Activated CD4-positive, alpha-beta memory T cell treated with anti-CD3 and anti-CD28 coated beads, Interleukin-2, amount 10 ng/mL, durations not matched to agents 7 days and 5 days (primary cell): Measurements from ENCODE around the gene UGT2B10. TPM values are rescaled to one million over a fixed set of nuclear protein-coding genes. Genes with fewer than 3 reads are reported as not detected.

Experiments
- CTCF ChIA-PET: fragments of 350-600 bp; sonication (Branson Sonifier 250); formaldehyde crosslinking; loops from one replicate; lab custom pipeline; 2021; ENCODE audit warnings: antibody characterized with exemption, inconsistent platforms; lab: Charles Lee
- POLR2A ChIA-PET: fragments of 350-600 bp; sonication (Branson Sonifier 250); formaldehyde crosslinking; loops from one replicate; lab custom pipeline; 2021; ENCODE audit warnings: antibody characterized with exemption; lab: Charles Lee
- DNase-seq: peaks from one replicate; pipeline ENCODE4 v3.0.0-alpha.2; 2020
- H3K27ac Mint-ChIP-seq: one replicate; pipeline ENCODE4 v1.8.0; 2021; ENCODE audit warnings: mild to moderate bottlenecking, mixed read lengths
- H3K27me3 Mint-ChIP-seq: one replicate; pipeline ENCODE4 v1.8.0; 2021; ENCODE audit warnings: mixed read lengths
- H3K36me3 Mint-ChIP-seq: one replicate; pipeline ENCODE4 v1.8.0; 2021; ENCODE audit warnings: low read depth, mixed read lengths
- H3K4me1 Mint-ChIP-seq: one replicate; pipeline ENCODE4 v1.8.0; 2021; ENCODE audit warnings: mixed read lengths
- H3K4me3 Mint-ChIP-seq: one replicate; pipeline ENCODE4 v1.8.0; 2021; ENCODE audit warnings: mild to moderate bottlenecking, mixed read lengths
- H3K9me3 Mint-ChIP-seq: one replicate; pipeline ENCODE4 v1.8.0; 2021; ENCODE audit warnings: mixed read lengths
- total RNA-seq, 2 experiments: library from RNA; stranded (reverse); gene quantifications; one replicate each; pipeline ENCODE4 v1.2.3, GENCODE V29; 2021

The UGT2B10 gene
- total RNA-seq, 2 experiments from 2014 or later, result not detected

DNA sequence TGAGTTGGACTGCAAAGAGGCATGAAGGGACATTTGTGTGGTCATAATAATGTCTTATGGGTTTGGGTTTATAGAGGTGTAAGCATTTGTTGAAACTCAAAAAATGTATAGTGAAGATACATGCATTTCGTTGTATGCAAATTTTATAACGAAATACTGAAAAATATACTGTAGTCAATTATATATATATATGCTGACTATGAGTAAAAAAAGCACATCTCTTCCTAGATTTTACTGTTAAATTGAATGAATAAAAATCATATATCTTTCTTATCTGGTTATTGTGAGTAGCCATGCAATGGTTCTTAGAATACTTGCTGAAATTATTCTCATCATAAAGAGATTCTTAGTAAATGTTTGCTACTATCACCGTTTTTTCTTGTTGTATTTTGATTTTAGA, 34.5 kb downstream of the UGT2B10 start:
- no peaks in the 10 kb centered on the region for H3K36me3 Mint-ChIP-seq
- ChIA-PET POLR2A (no interaction called here), CTCF (no interaction called here)
- no peak for DNase-seq
- H3K4me1 Mint-ChIP-seq, result no peaks in the 10 kb centered on the region
- H3K9me3 Mint-ChIP-seq, result peaks cover 11% of the 10 kb centered on the region
- no peak overlapping the region for H3K27ac Mint-ChIP-seq
- peaks cover 1% of the 10 kb centered on the region for H3K27me3 Mint-ChIP-seq
- H3K4me3 Mint-ChIP-seq, result no peak overlapping the region

DNA sequence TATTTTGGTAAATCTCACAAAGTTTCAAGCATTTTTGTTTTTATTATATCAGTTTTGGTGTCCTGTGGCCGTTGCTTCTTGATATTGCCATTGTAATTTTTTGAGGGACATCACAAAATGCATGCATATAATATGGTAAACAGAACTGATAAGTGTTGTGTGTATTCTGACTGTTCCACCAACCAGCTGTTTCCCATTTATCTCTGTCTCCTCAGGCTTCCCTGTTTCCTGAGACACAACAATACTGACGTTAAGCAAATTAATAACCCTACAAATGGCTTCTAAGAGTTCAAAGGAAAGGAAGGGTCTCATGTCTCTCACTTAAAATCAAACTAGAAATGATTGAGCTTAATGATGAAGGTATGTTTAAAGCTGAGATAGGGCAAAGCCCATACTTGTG, 40.0 kb downstream of the UGT2B10 start:
- DNase-seq, result no peak
- Mint-ChIP-seq H3K36me3 (no peaks in the 10 kb centered on the region), H3K4me3 (no peak overlapping the region), H3K27me3 (peaks cover 1% of the 10 kb centered on the region), H3K4me1 (no peaks in the 10 kb centered on the region), H3K27ac (no peak overlapping the region), H3K9me3 (peaks cover 2% of the 10 kb centered on the region)
- ChIA-PET POLR2A (no interaction called here), CTCF (no interaction called here)

DNA sequence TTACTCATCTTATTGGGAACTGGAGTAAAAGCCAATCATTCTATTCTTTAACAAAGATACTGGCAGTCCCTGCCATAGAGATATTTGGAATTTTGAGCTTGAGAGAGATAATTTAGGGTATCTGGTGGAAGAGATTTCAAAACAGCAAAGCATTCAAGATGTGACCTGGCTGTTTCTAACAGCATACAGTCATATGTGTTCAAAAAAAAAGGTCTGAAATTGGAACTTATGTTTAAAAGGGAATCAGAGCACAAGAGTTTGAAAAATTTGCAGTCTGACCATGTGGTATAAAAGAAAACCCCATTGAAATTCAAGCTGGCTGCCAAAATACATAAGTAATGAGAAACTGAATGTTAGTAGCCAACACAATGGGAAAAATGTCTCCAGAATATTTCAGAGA, 42.2 kb downstream of the UGT2B10 start:
- ChIA-PET POLR2A (no interaction called here), CTCF (no interaction called here)
- DNase-seq, result no peak
- Mint-ChIP-seq H3K27me3 (peaks cover 1% of the 10 kb centered on the region), H3K4me3 (no peak overlapping the region), H3K9me3 (peaks cover 2% of the 10 kb centered on the region), H3K36me3 (no peaks in the 10 kb centered on the region), H3K4me1 (no peaks in the 10 kb centered on the region), H3K27ac (no peak overlapping the region)

DNA sequence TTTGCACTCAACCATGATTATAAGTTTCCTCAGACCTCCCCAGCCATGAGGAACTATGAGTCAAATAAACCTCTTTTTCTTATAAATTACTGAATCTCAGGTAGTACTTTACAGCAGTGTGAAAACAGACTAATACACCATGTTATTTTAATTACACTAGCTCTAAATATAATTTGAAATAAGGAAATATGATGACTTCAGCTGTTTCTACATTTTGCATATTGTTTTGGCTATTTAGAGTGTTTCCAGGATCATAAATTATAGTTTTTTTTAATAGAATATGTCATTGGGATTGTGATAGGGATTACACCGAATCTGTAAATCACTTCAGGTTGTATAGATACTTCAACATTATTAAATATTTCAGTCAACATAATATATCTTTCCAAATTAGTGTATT, 43.9 kb downstream of the UGT2B10 start:
- no peaks in the 10 kb centered on the region for H3K4me1 Mint-ChIP-seq
- CTCF ChIA-PET, result no interaction called here
- no peaks in the 10 kb centered on the region for H3K36me3 Mint-ChIP-seq
- no peak overlapping the region for H3K27ac Mint-ChIP-seq
- DNase-seq, result no peak
- peaks cover 2% of the 10 kb centered on the region for H3K9me3 Mint-ChIP-seq
- POLR2A ChIA-PET, result no interaction called here
- H3K27me3 Mint-ChIP-seq, result no peaks in the 10 kb centered on the region
- H3K4me3 Mint-ChIP-seq, result no peak overlapping the region

DNA sequence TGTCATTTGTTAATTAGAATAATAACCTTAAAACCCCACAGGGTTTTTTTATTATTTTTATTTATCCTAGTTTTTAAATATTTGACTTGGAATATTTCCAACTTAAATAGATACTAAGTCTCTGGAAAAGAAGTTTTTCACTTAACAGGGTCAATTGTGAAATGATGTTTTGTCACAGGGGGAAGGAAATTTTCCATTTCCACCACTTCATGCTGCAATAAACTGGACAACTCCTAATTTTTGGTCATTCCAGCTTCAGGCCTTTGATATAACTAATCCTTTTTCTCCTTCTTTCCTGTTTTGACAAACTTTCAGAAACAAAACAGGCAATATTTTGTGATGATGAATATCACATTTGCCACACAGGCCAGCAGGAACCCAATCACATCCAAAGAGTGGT, 45.3 kb downstream of the UGT2B10 start:
- H3K4me1 Mint-ChIP-seq, result no peaks in the 10 kb centered on the region
- peaks cover 2% of the 10 kb centered on the region for H3K9me3 Mint-ChIP-seq
- no peak overlapping the region for H3K27ac Mint-ChIP-seq
- POLR2A ChIA-PET, result no interaction called here
- CTCF ChIA-PET, result no interaction called here
- no peaks in the 10 kb centered on the region for H3K27me3 Mint-ChIP-seq
- no peaks in the 10 kb centered on the region for H3K36me3 Mint-ChIP-seq
- no peak for DNase-seq
- H3K4me3 Mint-ChIP-seq, result no peak overlapping the region

DNA sequence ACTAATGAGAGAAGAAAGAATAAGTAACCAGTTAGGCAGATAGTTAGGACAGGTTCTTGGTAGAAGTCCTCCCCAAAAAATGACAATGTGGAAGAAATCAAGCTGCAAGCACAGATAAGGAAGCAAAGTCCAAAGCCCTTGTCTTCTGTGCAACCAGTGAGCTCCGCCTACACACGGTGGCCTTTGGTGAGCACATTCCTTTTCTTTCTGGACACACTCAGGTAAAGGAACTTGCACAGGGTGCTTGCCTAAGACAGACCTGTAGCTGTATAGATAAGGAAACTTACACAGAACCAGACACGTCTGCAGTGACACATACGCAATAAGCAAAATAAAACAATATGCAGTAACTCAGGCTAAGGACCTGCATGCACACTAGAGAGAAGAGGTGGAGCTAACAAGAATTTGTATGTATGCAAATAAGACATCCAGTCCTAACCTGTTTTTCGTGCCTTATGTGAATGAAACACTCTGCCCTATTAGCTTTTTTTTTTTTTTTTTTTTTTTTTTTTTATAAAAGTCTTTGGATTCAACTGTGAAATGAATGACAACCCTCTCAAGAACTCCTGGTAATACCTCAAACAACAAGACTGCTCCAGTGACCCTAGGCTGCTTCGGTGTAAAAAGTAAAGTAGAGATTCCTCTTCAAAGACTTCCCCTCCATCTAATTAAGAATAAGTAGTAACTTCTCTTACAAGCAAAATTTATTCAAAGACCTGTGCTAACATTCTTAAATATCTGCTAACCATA, 48.8 kb downstream of the UGT2B10 start:
- Mint-ChIP-seq H3K4me3 (no peak overlapping the region), H3K9me3 (no peaks in the 10 kb centered on the region), H3K27ac (no peak overlapping the region), H3K4me1 (no peaks in the 10 kb centered on the region), H3K27me3 (no peaks in the 10 kb centered on the region), H3K36me3 (no peaks in the 10 kb centered on the region)
- ChIA-PET CTCF (interaction anchor here (1.3 kb wide), 1 partner anchor 11 kb away, joined by 4 read pairs; no protein-coding TSS in a partner anchor), POLR2A (no interaction called here)
- no peak for DNase-seq

DNA sequence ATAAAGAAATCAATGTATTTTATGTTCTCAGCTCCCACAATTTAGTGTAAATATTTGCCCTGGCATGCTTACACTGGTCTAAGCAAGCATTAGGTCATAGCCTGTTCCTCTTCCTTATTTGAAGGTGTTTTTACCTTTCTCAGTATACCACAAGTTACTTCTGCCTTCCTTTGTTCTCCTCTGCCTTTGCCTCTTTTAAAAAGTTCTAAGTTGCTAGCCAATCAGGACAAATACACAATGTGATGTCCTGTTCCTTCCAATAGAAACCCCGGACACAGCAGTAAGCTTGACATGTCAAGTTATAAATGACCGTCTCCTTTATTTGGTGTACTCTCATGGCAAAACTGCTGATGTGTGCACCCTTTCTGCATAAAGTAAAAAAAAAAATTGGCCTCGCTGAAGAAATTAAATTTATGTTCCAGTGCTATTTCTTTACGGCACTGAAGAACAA, 49.4 kb downstream of the UGT2B10 start:
- Mint-ChIP-seq H3K27ac (no peak overlapping the region), H3K9me3 (no peaks in the 10 kb centered on the region)
- POLR2A ChIA-PET, result no interaction called here

DNA sequence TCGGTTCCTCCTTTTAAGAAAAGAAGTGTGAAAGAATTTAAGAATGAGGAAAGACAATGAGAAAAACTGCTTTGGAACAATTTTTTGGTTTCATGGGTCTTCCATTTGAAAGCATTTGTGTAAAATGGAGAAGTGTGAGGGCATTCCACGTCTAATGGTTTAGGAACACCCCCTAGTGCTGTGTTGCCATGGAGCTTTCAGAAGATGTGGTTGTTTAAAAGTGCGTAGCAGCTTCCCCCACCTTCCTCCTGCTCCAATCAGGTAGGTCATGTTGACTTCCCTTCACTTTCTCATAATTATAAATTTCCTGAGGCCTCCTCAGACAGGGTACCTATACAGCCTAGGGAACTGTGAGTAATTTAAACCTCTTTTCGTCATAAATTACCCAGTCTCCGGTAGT, 50.0 kb downstream of the UGT2B10 start:
- ChIA-PET CTCF (no interaction called here), POLR2A (no interaction called here)
- Mint-ChIP-seq H3K9me3 (no peaks in the 10 kb centered on the region), H3K27me3 (no peaks in the 10 kb centered on the region), H3K36me3 (no peaks in the 10 kb centered on the region), H3K27ac (no peak overlapping the region), H3K4me1 (no peaks in the 10 kb centered on the region), H3K4me3 (no peak overlapping the region)
- DNase-seq, result no peak

More for the DNA sequence above, 49.4 kb downstream of the UGT2B10 start:
- H3K36me3 Mint-ChIP-seq, result no peaks in the 10 kb centered on the region
- CTCF ChIA-PET, result interaction anchor here (1.3 kb wide), 1 partner anchor 10 kb away, joined by 4 read pairs; no protein-coding TSS in a partner anchor
- H3K4me1 Mint-ChIP-seq, result no peaks in the 10 kb centered on the region
- no peaks in the 10 kb centered on the region for H3K27me3 Mint-ChIP-seq
- H3K4me3 Mint-ChIP-seq, result no peak overlapping the region
- no peak for DNase-seq

DNA sequence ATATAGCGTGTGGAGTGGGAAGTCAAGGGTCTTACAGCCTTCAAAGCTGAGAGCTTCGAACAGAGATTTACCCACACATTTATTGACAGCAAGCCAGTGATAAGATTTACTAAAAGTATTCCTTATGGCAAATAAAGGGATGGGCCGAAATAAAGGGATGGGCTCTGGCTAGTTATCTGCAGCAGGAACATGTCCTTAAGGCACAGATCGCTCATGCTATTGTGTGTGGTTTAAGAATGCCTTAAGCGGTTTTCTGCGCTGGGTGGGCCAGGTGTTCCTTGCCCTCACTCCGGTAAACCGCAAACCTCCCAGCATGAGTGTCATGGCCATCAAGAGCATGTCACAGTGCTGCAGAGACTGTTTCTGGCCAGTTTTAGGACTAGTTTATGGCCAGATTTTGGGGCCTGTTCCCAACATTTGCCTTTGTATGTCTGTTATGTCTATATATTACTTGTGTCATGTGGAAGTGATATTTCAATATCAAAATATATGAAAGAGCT, 53.5 kb downstream of the UGT2B10 start:
- Mint-ChIP-seq H3K4me1 (no peaks in the 10 kb centered on the region), H3K4me3 (no peak overlapping the region), H3K27me3 (no peaks in the 10 kb centered on the region), H3K9me3 (no peaks in the 10 kb centered on the region), H3K27ac (no peak overlapping the region), H3K36me3 (no peaks in the 10 kb centered on the region)
- ChIA-PET CTCF (no interaction called here), POLR2A (no interaction called here)
- DNase-seq, result no peak

DNA sequence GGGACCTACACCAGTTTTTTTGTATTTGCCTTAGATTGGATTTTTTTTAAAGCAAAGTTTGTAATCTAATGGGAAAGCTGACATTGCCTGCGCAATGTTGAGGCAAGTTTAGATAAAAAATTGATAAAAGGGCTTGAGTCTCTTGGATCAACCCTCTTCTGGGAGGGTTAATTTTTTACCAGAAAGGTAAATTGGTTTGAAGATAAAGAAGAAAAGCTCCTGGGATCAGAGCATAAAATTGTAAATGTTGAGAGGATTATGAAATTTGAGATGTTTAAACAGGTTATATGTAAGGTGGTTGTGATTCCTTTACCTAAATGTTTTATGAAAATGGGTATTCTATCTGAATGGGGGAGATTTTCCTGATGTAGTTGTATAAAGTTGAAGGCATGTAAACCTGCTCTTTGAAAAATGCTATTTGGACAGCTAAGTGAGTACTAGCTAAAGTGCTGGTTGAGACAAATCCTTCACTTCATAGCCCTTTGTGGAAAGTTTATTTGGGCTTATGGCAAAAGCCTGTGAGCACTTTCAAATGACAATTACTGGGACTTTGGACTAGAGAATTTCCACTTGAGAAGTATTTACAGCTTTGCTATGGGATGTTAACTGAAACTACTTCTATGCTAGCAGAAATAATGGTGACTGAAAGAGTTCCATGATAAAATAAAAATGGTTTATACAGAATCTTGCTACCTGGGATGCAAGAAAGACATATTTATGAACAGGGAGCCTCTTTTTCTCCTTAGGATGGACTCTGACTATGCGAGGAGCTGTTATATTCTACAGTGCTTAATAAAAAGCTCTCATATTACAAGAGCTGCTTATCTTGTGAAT, 56.2 kb downstream of the UGT2B10 start:
- no peaks in the 10 kb centered on the region for H3K4me1 Mint-ChIP-seq
- ChIA-PET POLR2A (no interaction called here), CTCF (no interaction called here)
- H3K36me3 Mint-ChIP-seq, result no peaks in the 10 kb centered on the region
- H3K4me3 Mint-ChIP-seq, result no peak overlapping the region
- H3K27me3 Mint-ChIP-seq, result no peaks in the 10 kb centered on the region
- no peaks in the 10 kb centered on the region for H3K9me3 Mint-ChIP-seq
- DNase-seq, result no peak
- no peak overlapping the region for H3K27ac Mint-ChIP-seq

DNA sequence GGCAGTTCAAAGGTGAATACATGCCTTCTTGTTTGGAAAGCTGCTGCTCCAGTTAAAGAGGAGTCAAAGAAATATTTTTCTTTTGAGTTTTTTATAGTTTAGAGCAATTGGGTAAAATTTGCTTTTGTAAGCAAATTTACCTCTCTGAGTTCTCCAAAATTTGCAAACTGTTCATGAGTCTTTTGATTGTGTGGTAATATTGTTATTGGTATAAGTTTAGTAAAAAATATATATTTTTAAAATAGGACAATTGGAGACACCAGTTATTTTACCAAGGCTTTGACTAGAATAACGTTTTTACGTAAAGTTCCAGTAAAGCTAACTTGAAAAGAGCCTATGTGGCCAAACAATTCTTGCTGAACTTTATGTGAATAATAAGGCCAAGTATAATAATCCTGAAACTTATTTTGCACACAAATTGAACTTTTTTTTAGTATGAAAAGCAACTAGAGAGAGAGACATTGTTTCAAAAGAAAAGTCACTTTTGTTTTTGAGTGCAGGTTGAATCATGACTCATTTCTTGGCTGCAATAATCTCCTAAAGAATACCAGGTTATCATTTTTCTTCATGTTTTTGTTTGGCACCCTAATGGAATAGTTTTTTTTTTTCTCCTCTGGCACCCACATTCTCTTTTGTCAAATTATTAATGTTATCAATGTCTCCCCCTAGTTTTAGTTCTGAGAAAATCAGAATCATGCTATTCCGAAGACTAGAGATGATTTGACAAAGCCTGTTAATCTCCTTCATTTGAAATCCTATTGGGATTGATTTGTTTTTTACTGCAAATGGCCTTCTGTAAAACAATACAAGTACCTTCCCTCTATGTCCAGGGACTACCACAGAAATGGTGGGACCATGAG, 57.1 kb downstream of the UGT2B10 start:
- Mint-ChIP-seq H3K4me3 (no peak overlapping the region), H3K36me3 (no peaks in the 10 kb centered on the region), H3K4me1 (no peaks in the 10 kb centered on the region), H3K27ac (no peak overlapping the region), H3K27me3 (no peaks in the 10 kb centered on the region), H3K9me3 (no peaks in the 10 kb centered on the region)
- ChIA-PET CTCF (no interaction called here), POLR2A (no interaction called here)
- no peak for DNase-seq

DNA sequence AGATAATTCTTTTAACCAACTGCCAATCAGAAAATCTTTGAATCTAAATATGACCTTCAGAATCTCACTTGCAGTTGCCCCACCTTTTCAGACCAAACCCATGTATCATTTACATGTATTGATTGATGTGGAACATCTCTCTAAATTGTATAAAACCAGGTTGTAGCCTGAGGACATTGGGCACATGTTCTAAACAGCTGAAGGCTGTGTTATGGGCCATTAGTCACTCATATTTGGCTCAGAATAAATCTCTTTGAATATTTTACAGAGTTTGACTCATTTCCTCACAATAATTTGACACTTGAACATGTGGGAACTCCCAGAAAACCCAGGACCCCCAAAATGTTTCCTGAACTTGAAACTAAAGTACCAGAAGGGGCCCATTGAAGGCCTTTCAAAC, 58.7 kb downstream of the UGT2B10 start:
- Mint-ChIP-seq H3K27ac (no peak overlapping the region), H3K4me3 (no peak overlapping the region), H3K9me3 (no peaks in the 10 kb centered on the region)

DNA sequence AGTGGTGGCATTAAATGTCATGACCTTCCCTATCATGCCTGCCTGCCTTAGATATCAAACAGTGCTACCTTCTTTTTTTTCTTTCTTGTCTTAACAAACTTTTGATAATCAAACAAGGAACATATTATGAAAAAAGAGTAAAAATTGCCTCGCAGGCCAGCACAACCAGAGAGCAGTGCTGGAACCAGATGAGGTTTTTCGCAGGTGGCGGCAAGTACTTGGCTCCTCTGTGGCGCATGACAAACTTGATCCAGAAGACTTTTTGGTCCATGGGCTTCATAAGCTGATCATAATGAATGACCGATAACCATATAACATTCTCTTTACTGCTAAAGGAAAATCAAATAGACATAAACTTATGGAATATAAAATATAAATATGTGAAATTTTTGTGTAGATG, 61.8 kb downstream of the UGT2B10 start:
- CTCF ChIA-PET, result no interaction called here

More for the DNA sequence above, 58.7 kb downstream of the UGT2B10 start:
- Mint-ChIP-seq H3K27me3 (no peaks in the 10 kb centered on the region), H3K36me3 (no peaks in the 10 kb centered on the region), H3K4me1 (no peaks in the 10 kb centered on the region)
- POLR2A ChIA-PET, result no interaction called here
- DNase-seq, result no peak
- CTCF ChIA-PET, result no interaction called here

More for the DNA sequence above, 61.8 kb downstream of the UGT2B10 start:
- Mint-ChIP-seq H3K27me3 (no peaks in the 10 kb centered on the region), H3K27ac (no peak overlapping the region), H3K9me3 (no peaks in the 10 kb centered on the region), H3K4me1 (no peaks in the 10 kb centered on the region), H3K4me3 (no peak overlapping the region), H3K36me3 (no peaks in the 10 kb centered on the region)
- DNase-seq, result no peak
- POLR2A ChIA-PET, result no interaction called here
